ENCODE results near the gene SPATA25.

DNA sequence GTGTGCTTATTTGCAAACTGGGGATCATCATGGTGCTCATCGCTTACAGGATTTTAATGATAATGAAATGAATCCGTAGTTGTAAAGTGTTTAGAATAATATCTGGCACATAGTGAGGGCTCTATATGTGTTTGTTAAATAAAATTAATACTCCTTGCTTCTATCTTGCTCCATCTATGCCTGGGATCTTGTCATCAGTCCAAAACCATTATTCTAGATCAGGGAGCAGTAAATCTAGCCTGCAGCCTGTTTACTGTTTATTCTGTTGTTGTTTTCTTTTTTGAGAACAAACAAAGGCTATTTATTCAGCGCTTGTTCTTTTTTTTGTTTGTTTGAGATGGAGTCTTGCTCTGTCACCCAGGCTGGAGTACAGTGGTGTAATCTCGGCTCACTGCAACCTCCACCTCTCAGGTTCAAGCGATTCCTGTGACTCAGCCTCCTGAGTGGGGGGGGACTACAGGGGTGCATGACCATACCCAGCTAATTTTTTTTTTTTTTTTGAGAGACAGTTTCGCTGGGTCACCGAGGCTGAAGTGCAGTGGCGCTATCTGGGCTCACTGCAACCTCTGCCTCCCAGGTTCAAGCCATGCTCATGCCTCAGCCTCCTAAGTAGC is 38.3 kb downstream of the SPATA25 start:
- TF ChIP-seq, protein P1, sequence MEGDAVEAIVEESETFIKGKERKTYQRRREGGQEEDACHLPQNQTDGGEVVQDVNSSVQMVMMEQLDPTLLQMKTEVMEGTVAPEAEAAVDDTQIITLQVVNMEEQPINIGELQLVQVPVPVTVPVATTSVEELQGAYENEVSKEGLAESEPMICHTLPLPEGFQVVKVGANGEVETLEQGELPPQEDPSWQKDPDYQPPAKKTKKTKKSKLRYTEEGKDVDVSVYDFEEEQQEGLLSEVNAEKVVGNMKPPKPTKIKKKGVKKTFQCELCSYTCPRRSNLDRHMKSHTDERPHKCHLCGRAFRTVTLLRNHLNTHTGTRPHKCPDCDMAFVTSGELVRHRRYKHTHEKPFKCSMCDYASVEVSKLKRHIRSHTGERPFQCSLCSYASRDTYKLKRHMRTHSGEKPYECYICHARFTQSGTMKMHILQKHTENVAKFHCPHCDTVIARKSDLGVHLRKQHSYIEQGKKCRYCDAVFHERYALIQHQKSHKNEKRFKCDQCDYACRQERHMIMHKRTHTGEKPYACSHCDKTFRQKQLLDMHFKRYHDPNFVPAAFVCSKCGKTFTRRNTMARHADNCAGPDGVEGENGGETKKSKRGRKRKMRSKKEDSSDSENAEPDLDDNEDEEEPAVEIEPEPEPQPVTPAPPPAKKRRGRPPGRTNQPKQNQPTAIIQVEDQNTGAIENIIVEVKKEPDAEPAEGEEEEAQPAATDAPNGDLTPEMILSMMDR (IDR thresholded peaks at IDR 0.05; ENCODE audit: low read depth, low read length) = no peak
- TF ChIP-seq MYC (IDR thresholded peaks at IDR 0.05; ENCODE audit: low read depth, low read length) = no peak
- TF ChIP-seq POLR2A (IDR thresholded peaks at IDR 0.05; ENCODE audit: extremely low read depth, insufficient read length) = no peak
- TF ChIP-seq, protein P2, sequence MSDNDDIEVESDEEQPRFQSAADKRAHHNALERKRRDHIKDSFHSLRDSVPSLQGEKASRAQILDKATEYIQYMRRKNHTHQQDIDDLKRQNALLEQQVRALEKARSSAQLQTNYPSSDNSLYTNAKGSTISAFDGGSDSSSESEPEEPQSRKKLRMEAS (IDR thresholded peaks at IDR 0.05; ENCODE audit: low read depth, low read length) = no peak

Measured in NB4 (cell line).